GM12872 (cell line): ENCODE data around the gene ARRDC1.

Experiments used
- TF ChIP-seq, protein P1 (sequence below): IDR thresholded peaks from 3 replicates; pipeline ENCODE4 v1.5.1; 2011; ENCODE audit warnings: low read depth, mild to moderate bottlenecking, low read length, moderate library complexity; ENCODE audit not compliant: insufficient read depth

Gene ARRDC1

DNA sequence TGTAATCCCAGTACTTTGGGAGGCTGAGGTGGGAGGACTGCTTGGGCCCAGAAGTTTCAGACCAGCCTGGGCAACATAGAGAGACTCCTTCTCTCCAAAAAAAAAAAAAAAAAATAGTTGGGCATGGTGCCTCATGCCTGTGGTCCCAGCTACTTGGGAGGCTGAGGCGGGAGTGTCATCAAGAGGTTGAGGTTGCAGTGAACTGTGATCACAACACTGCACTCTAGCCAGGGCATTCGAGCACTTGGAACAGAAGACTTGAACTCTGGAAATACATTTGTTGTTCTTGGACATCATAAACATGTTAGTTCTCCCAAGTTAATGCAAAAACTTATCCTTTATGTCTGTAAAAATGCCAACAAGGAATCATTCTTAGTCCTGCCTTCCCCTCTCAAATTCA is 42.9 kb downstream of the ARRDC1 start:
- TF ChIP-seq, protein P1, sequence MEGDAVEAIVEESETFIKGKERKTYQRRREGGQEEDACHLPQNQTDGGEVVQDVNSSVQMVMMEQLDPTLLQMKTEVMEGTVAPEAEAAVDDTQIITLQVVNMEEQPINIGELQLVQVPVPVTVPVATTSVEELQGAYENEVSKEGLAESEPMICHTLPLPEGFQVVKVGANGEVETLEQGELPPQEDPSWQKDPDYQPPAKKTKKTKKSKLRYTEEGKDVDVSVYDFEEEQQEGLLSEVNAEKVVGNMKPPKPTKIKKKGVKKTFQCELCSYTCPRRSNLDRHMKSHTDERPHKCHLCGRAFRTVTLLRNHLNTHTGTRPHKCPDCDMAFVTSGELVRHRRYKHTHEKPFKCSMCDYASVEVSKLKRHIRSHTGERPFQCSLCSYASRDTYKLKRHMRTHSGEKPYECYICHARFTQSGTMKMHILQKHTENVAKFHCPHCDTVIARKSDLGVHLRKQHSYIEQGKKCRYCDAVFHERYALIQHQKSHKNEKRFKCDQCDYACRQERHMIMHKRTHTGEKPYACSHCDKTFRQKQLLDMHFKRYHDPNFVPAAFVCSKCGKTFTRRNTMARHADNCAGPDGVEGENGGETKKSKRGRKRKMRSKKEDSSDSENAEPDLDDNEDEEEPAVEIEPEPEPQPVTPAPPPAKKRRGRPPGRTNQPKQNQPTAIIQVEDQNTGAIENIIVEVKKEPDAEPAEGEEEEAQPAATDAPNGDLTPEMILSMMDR: no peak

GRCh38 chr9:137649553-137649952 is 44.1 kb downstream of the ARRDC1 start:
- TF ChIP-seq, protein P1: no peak

DNA sequence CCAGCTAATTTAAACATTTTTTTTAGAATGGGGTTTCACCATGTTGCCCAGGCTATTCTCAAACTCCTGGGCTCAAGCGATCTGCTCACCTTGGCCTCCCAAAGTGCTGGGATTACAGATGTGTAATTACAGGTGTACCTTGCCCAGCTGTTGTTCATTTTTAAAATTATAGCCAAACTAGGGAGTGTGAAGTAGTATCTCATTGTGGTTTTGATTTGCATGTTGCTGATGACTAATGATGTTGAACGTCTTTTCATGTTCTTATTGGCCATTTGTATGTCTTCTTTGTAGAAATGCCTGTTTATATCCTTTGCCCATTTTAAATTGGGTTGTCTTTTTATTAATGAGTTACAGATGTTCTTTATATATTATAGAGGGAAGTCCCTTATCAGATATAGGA is 44.8 kb downstream of the ARRDC1 start:
- TF ChIP-seq, protein P1: no peak

GRCh38 chr9:137650779-137651178 is 45.3 kb downstream of the ARRDC1 start:
- TF ChIP-seq, protein P1: no peak

- TF ChIP-seq, protein P1: no peak
Measured at GRCh38 chr9:137656416-137656815, 50.9 kb downstream of the ARRDC1 start.

- TF ChIP-seq, protein P1: no peak
Measured at GRCh38 chr9:137657606-137658005, 52.1 kb downstream of the ARRDC1 start.

DNA sequence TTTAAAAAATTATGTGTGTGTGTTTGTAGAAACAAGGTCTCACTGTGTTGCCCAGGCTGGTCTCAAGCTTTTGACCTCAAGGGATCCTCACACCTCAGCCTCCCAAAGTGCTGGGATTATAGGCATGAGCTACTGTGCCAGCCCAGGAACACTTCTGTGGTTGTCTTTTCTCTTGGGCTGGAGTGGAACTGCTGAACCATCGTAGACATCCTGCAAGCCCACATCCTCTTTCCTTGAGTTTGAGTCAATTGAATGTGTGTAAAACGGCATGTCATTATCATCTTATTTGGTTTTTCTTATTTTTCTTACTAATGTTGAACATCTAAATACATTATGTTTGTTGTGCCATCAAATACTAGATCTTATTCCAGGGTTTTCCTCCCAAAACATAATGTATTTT is 53.3 kb downstream of the ARRDC1 start:
- TF ChIP-seq, protein P1: no peak

GRCh38 chr9:137660144-137660543 is 54.7 kb downstream of the ARRDC1 start:
- TF ChIP-seq, protein P1: no peak
